Type B pancreatic cell (in vitro differentiated cells): Measurements from ENCODE around the gene STXBP6. TPM values are rescaled to one million over a fixed set of nuclear protein-coding genes. Genes with fewer than 3 reads are reported as not detected.

ENCODE experiments used
- DNase-seq: peaks from one replicate; pipeline ENCODE4 v3.0.0; 2021; ENCODE audit warnings: mixed read lengths; ENCODE audit not compliant: unreplicated experiment; ENCODE audit errors: extremely low spot score
- H3K27ac Mint-ChIP-seq: 2 replicates; pipeline ENCODE4 v1.8.0; 2021; ENCODE audit warnings: mild to moderate bottlenecking, mixed read lengths
- H3K27me3 Mint-ChIP-seq: 2 replicates; pipeline ENCODE4 v1.8.0; 2021; ENCODE audit warnings: mixed read lengths
- H3K36me3 Mint-ChIP-seq: 2 replicates; pipeline ENCODE4 v1.8.0; 2021; ENCODE audit warnings: mixed read lengths
- H3K4me1 Mint-ChIP-seq: one replicate; pipeline ENCODE4 v1.8.0; 2021; ENCODE audit warnings: mixed read lengths; ENCODE audit not compliant: unreplicated experiment
- H3K4me3 Mint-ChIP-seq: 2 replicates; pipeline ENCODE4 v1.8.0; 2021; ENCODE audit warnings: mild to moderate bottlenecking, mixed read lengths
- H3K9me3 Mint-ChIP-seq: 2 replicates; pipeline ENCODE4 v1.8.0; 2021; ENCODE audit warnings: mixed read lengths
- total RNA-seq: library from RNA; stranded (reverse); gene quantifications from 2 replicates; pipeline ENCODE4 v1.2.1, GENCODE V29; 2021; ENCODE audit warnings: low replicate concordance
- TF ChIP-seq, protein P1 (sequence below): fragments of 200-600 bp; sonication (generic); conservative IDR thresholded peaks from 2 replicates; pipeline ENCODE4 v1.5.0; 2021; ENCODE audit warnings: antibody characterized with exemption, mild to moderate bottlenecking

The STXBP6 gene
- total RNA-seq, 1 donor from 2014 or later, result 17.0 TPM

- no peaks in the 10 kb centered on the region for H3K9me3 Mint-ChIP-seq
- DNase-seq, result no peak
- no peaks in the 10 kb centered on the region for H3K27me3 Mint-ChIP-seq
- TF ChIP-seq, protein P1, sequence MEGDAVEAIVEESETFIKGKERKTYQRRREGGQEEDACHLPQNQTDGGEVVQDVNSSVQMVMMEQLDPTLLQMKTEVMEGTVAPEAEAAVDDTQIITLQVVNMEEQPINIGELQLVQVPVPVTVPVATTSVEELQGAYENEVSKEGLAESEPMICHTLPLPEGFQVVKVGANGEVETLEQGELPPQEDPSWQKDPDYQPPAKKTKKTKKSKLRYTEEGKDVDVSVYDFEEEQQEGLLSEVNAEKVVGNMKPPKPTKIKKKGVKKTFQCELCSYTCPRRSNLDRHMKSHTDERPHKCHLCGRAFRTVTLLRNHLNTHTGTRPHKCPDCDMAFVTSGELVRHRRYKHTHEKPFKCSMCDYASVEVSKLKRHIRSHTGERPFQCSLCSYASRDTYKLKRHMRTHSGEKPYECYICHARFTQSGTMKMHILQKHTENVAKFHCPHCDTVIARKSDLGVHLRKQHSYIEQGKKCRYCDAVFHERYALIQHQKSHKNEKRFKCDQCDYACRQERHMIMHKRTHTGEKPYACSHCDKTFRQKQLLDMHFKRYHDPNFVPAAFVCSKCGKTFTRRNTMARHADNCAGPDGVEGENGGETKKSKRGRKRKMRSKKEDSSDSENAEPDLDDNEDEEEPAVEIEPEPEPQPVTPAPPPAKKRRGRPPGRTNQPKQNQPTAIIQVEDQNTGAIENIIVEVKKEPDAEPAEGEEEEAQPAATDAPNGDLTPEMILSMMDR, result no peak
- no peak overlapping the region for H3K27ac Mint-ChIP-seq
- H3K4me1 Mint-ChIP-seq, result peaks cover 9% of the 10 kb centered on the region
- H3K4me3 Mint-ChIP-seq, result no peak overlapping the region
- H3K36me3 Mint-ChIP-seq, result no peaks in the 10 kb centered on the region
These were observed 260.5 kb downstream of the STXBP6 start for GRCh38 chr14:24789378-24789884.

DNA sequence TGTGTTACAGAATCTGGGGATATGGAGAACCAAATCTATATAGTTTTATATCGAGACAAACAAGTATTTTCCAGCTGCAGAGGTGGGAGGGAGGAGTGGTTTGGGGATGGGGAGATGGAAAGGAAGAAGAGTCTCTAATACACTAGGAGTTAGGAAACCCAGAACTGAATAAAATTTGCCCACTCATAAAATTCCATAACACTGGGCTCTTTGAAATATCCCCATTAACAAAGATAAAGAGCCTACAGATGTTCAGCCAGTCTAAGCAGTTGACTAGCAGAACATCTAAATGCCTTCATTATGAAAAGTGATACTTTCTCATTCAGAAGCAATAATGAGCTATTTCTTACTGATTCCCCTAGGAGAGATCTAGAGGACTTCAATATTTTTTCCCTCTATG lies 264.2 kb downstream of the STXBP6 start:
- Mint-ChIP-seq H3K9me3 (no peaks in the 10 kb centered on the region), H3K27ac (no peak overlapping the region), H3K36me3 (no peaks in the 10 kb centered on the region), H3K27me3 (no peaks in the 10 kb centered on the region), H3K4me1 (no peaks in the 10 kb centered on the region), H3K4me3 (no peak overlapping the region)
- TF ChIP-seq, protein P1, result no peak
- no peak for DNase-seq

- Mint-ChIP-seq H3K9me3 (no peaks in the 10 kb centered on the region), H3K4me1 (no peaks in the 10 kb centered on the region), H3K4me3 (no peak overlapping the region), H3K27me3 (no peaks in the 10 kb centered on the region), H3K27ac (no peak overlapping the region), H3K36me3 (no peaks in the 10 kb centered on the region)
- TF ChIP-seq, protein P1, result no peak
- DNase-seq, result no peak
These were observed 265.0 kb downstream of the STXBP6 start for GRCh38 chr14:24784981-24785380.

DNA sequence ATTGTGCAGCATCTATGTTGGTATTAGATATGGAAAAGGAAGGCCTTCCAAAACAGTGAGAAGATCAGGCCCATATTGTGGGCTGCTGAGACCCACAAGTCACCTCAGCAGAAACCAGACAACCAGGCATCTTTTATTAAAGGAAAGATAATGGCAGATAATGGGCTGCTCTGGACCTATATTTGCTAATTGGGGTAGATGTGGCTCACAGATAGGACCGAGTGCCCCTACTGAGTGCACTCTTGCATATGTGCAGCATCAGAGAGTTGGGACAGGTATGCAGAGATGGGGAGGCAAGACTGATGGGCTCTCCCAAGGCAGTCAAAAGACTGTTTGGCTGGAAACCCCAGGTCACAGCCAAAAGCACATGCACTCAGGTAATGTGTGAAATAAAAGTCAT lies 266.2 kb downstream of the STXBP6 start:
- no peaks in the 10 kb centered on the region for H3K4me1 Mint-ChIP-seq
- H3K27me3 Mint-ChIP-seq, result no peaks in the 10 kb centered on the region
- no peak for DNase-seq
- TF ChIP-seq, protein P1, result no peak
- H3K9me3 Mint-ChIP-seq, result no peaks in the 10 kb centered on the region
- H3K4me3 Mint-ChIP-seq, result no peak overlapping the region
- no peaks in the 10 kb centered on the region for H3K36me3 Mint-ChIP-seq
- H3K27ac Mint-ChIP-seq, result no peak overlapping the region

DNA sequence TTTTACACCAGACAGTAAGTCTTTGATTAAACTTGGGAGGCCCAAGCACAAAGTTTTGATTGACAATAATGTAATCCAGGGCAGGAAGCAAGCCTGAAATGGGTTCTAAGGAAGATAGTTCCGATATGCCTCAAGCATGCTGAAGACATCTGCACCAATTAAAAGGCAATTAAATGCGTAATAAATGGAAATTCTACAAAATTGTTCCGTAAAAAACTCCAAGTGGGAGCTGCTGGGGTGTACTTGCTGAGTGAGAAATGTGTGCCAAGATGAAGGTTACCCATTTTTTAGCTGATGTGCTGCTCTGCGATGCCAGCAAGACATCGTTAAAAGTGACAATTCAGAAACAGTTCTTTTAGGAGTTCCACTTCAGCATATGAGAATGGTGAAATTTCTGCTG lies 269.7 kb downstream of the STXBP6 start:
- TF ChIP-seq, protein P1, result no peak
- H3K9me3 Mint-ChIP-seq, result no peaks in the 10 kb centered on the region
- no peak for DNase-seq
- no peaks in the 10 kb centered on the region for H3K27me3 Mint-ChIP-seq
- no peak overlapping the region for H3K4me3 Mint-ChIP-seq
- H3K4me1 Mint-ChIP-seq, result no peaks in the 10 kb centered on the region
- H3K36me3 Mint-ChIP-seq, result no peaks in the 10 kb centered on the region
- no peak overlapping the region for H3K27ac Mint-ChIP-seq

DNA sequence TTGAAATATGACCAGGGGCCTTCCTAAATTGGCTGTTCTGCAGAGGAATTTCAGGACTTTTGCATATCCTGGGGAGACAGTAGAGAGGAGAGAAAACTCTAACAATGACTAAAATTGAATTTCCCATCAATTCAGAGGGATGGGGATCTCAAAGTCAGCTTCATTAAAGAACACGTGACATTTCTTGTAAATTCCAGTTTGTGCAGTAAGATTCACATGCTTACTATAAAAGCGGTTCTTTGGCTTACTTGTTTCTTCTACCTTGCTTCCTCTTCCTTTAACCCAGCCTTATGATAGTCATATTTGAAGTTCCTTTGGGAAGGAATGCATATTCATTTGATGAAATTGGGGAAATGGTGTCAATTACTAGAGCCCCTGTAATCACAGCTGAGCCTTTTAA lies 272.3 kb downstream of the STXBP6 start:
- TF ChIP-seq, protein P1, result no peak
- no peak for DNase-seq
- H3K36me3 Mint-ChIP-seq, result no peaks in the 10 kb centered on the region
- no peaks in the 10 kb centered on the region for H3K27me3 Mint-ChIP-seq
- H3K9me3 Mint-ChIP-seq, result no peaks in the 10 kb centered on the region
- no peak overlapping the region for H3K4me3 Mint-ChIP-seq
- no peaks in the 10 kb centered on the region for H3K4me1 Mint-ChIP-seq
- no peak overlapping the region for H3K27ac Mint-ChIP-seq
